ENCODE data around the gene TTLL11.

Gene TTLL11

DNA sequence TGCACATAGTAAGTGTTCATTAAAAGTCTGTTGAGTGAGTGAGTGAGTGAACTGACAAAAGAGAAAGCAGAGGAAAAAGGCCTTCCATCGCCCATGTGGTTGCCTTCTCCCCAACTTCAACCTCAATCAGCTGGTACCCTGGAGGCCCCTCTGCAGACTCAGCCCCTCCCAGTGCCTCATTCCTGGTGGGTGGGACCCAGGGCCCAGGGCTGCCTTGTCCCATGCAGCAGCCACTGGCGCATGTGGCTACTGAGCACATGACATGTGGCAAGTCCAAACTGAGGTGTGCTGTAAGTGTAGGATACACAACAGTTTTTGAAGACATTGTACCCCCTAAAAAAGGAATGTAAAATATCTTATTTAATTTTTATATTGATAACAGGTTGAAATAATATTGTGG is 36.9 kb upstream of the TTLL11 start:
- POLR2A ChIA-PET (ENCODE audit: low non-redundant PET), result no interaction called here
- DNase-seq (ENCODE audit: low spot score), result no peak
- no peak for TF ChIP-seq CTCF (conservative IDR thresholded peaks at IDR 0.05; ENCODE audit: low read depth)
- CTCF ChIA-PET, result interaction anchor here (0.8 kb wide), 1 partner anchor 31 kb away, joined by 4 read pairs; no protein-coding TSS in a partner anchor
- H3K27ac ChIP-seq, result no peak overlapping the region

DNA sequence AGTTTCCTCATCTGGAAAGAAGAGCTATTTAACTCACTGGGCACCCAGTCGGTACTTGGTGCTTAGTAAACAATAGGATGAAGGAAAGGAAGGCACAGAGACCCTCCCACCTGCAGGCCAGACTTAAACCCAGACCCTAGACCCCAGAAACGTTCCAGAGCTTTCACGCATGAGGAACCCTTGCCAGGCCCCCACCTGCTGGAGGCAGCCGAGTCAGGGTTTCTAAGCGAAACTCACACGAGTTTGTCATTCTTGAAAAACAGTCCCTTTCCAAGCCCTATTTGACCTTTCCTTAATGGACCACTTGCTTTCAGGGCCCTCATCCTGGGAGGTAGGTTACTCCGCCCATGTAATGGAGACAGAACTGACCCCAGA is 35.8 kb upstream of the TTLL11 start:
- no peak for DNase-seq (ENCODE audit: low spot score)
- TF ChIP-seq CTCF (conservative IDR thresholded peaks at IDR 0.05; ENCODE audit: low read depth), result no peak
- no peak overlapping the region for H3K27ac ChIP-seq
- ChIA-PET POLR2A (ENCODE audit: low non-redundant PET) (no interaction called here), CTCF (interaction anchor here (1.1 kb wide), 1 partner anchor 222 kb away, joined by 3 read pairs; no protein-coding TSS in a partner anchor)

GRCh38 chr9:122128007-122128968 is 35.2 kb upstream of the TTLL11 start:
- ChIA-PET POLR2A (ENCODE audit: low non-redundant PET) (no interaction called here), CTCF (interaction anchor here (1.1 to 10.5 kb wide), 2 partner anchors 31 to 222 kb away, joined by 3 to 99 read pairs; no protein-coding TSS in a partner anchor)
- DNase-seq (ENCODE audit: low spot score), result no peak
- TF ChIP-seq CTCF (conservative IDR thresholded peaks at IDR 0.05; ENCODE audit: low read depth), result no peak
- no peak overlapping the region for H3K27ac ChIP-seq

DNA sequence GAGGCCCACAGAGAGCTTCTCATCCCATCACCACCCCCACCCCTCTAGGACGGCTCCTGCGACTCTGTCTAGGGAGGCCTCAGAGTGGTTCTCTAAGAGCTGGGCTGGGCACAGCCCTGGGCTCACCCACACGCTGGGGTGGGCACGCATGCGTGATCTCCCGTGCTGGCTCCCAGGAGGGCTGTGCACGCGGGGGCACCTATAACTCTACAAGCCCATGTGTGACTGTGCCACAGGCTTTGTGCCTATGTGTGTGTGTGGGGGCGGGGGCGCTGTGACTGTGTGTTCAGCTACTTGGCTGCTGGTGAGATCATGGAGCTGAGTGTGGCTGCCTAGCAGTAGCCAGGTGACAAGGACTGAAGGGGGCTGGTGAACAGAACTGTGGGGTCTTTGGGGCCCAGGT is 34.3 kb upstream of the TTLL11 start:
- CTCF ChIA-PET, result interaction anchor here (0.6 to 10.5 kb wide), 3 partner anchors 30 to 223 kb away, joined by 6 to 99 read pairs (median 46); no protein-coding TSS in a partner anchor
- H3K27ac ChIP-seq, result no peak overlapping the region
- TF ChIP-seq CTCF (conservative IDR thresholded peaks at IDR 0.05; ENCODE audit: low read depth), result no peak
- POLR2A ChIA-PET (ENCODE audit: low non-redundant PET), result no interaction called here
- DNase-seq (ENCODE audit: low spot score), result no peak

DNA sequence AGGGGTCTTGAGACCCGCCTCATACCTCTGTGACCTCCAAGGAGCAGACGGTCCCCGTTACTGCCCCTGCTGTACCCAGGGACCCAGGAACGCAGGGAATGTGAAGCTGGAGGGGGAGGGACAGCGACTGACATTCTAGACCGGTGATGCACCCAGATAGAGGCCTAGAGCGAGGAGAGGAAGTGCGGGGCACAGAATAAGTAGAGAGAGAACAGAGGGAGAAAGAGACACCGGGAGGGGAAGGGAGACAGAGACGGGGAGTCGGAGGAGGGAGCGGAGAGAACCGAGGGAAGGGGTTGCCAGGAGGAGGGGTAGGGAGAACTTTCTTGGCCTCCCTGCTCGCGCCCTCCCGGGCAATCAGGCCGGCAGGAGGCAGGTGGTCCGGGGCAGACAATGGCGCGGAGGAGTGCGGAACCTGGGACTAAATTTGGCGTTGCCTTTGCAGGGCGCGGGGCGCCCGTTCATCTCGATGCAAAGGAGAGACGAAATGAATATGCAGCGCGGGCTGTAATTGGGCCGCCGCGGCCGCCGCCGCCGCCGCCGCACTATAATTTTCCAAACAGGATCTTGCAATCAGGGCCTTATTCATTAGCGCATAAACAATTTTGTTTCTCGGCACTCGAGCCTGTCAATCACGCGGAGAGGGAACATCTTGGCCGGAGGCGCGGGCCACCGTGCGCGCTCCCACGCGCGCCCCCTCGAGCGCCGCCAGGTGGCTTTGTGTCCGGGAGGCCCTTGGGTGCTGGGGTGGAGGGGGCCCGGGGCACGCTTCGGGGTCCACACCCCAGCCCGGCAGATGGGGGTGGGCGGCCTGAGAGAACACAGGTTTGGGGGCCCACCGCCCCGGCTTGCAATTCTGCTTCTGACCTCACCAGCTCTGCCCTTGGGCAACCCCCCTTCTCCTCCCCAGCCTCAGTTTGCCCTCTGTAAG is 33.5 kb upstream of the TTLL11 start:
- CTCF ChIA-PET, result interaction anchor here (0.6 to 10.5 kb wide), 13 partner anchors 7 to 729 kb away, joined by 3 to 99 read pairs (median 3); no protein-coding TSS in a partner anchor
- peak overlapping the region; percentile 44 for H3K27ac ChIP-seq
- POLR2A ChIA-PET (ENCODE audit: low non-redundant PET), result interaction anchor here (0.7 kb wide), 1 partner anchor 215 kb away, joined by 3 read pairs; no protein-coding TSS in a partner anchor
- peak; percentile 63 for DNase-seq (ENCODE audit: low spot score)
- TF ChIP-seq CTCF (conservative IDR thresholded peaks at IDR 0.05; ENCODE audit: low read depth), result no peak

All from RWPE1 (cell line).